Right lobe of liver (tissue), 6 donors: ENCODE measurements around the gene GJC1. TPM values are rescaled to one million over a fixed set of nuclear protein-coding genes. Genes with fewer than 3 reads are reported as not detected.

Experiments
- ATAC-seq, 4 donors: fragments of 200-7000 bp; cut with Tn5 transposase; one replicate each; pipeline ENCODE4 v1.9.1; 2020; ENCODE audit warnings: mild to moderate bottlenecking in 4 of 4, moderate library complexity in 4 of 4
- DNase-seq, 3 donors: peaks; one replicate each; pipeline ENCODE4 v3.0.0-alpha.2; 2020
- H3K27ac ChIP-seq, 3 donors: fragments of 200-600 bp; one replicate each; pipeline ENCODE4 v1.8.0; 2022
- H3K27me3 ChIP-seq, 2 donors: fragments of 200-600 bp; one replicate each; pipeline ENCODE4 v1.8.0; 2022
- H3K36me3 ChIP-seq, 4 donors: fragments of 200-600 bp; sonication (generic) in 1 of 4; one replicate each; pipeline versions ENCODE4 v1.5.1 to v1.8.0; 2017 to 2022; ENCODE audit warnings: control low read depth in 1 of 4
- H3K4me1 ChIP-seq, 4 donors: fragments of 200-600 bp; sonication (generic) in 1 of 4; one replicate each; pipeline versions ENCODE4 v1.5.1 to v1.8.0; 2017 to 2022; ENCODE audit warnings: control low read depth in 1 of 4
- H3K4me3 ChIP-seq, 3 donors: fragments of 200-600 bp; one replicate each; pipeline ENCODE4 v1.8.0; 2022
- H3K9me3 ChIP-seq, 4 donors: fragments of 200-600 bp; sonication (generic) in 1 of 4; one replicate each; pipeline versions ENCODE4 v1.5.1 to v1.8.0; 2017 to 2022; ENCODE audit warnings: control low read depth in 1 of 4
- CTCF ChIP-seq, 4 donors: fragments of 200-600 bp in 3 of 4; fragments of 450-650 bp in 1 of 4; IDR thresholded peaks; one replicate each; pipeline versions ENCODE4 v1.5.1 to v1.8.0; 2016 to 2022; ENCODE audit warnings: antibody characterized with exemption in 4 of 4, mild to moderate bottlenecking in 2 of 4
- POLR2A ChIP-seq: fragments of 450-650 bp; IDR thresholded peaks from one replicate; pipeline ENCODE4 v1.6.1; 2017; ENCODE audit warnings: antibody characterized with exemption, mild to moderate bottlenecking
- WGBS: methylation state at CpG from one replicate; pipeline ENCODE4 v1.1.6; 2018; ENCODE audit warnings: low coverage, low lambda C conversion rate; ENCODE audit not compliant: insufficient coverage; ENCODE audit errors: missing lambda C conversion rate; 5-methylcytosine and 5-hydroxymethylcytosine counted together
- intact Hi-C, 2 donors: fragments of 100-400 bp; cut with DNase I; formaldehyde crosslinking; loops; one replicate each; pipeline versions ENCODE4 v1.11.2 to v1.14.1; 2022
- total RNA-seq, 6 experiments: library from RNA; depleted of rRNA in 2 of 6; stranded (reverse); fragments of >200 nt in 2 of 6; fragmentation: NEBNext Ultra II Directional in 3 of 6; extraction: Animal tissue kit (Norgen Biotek cat#: 25700) in 3 of 6; gene quantifications; one replicate each; pipeline versions ENCODE4 v1.1.0 to v1.2.4, GENCODE V29; 2016 to 2023
- donor health status: DM: no; HTN: yes; CAD: no.
- donor health status: DM: no; HTN: no; CAD: no.
- donor health status: DM: no; HTN: no; CAD: no.
- donor health status: DM: no; HTN: yes; CAD: no.
- donor health status: DM: no; HTN: yes; CAD: no.

Gene GJC1
- total RNA-seq, 6 experiments from 2014 or later: 0.18 to 0.84 (median 0.33) TPM

GRCh38 chr17:44769647-44770084, 60.4 kb downstream of the GJC1 start:
- WGBS: 29% methylated on average over 4 of the region's 15 CpGs
- Histone ChIP-seq H3K4me1 (no peaks in the 10 kb centered on the region), H3K27ac (no peak overlapping the region), H3K27me3 (no peaks in the 10 kb centered on the region), H3K36me3 (no peaks in the 10 kb centered on the region), H3K9me3 (no peaks in the 10 kb centered on the region), H3K4me3 (no peak overlapping the region)
- ATAC-seq (peak in 1 of 4 donors; percentile 44), DNase-seq (no peak)
- no peak for TF ChIP-seq POLR2A
- no peak for TF ChIP-seq CTCF (IDR thresholded peaks at IDR 0.05)
- intact Hi-C loops: loop anchor here in 1 of 2 donors (10.0 kb wide), 1 partner anchor 345 kb away; no protein-coding TSS in a partner anchor

GRCh38 chr17:44769230-44769629, 60.9 kb downstream of the GJC1 start:
- no peak overlapping the region for H3K27ac ChIP-seq
- no peaks in the 10 kb centered on the region for H3K27me3 ChIP-seq
- WGBS: no CpG with 5 or more reads among the region's 6 CpGs
- H3K36me3 ChIP-seq: no peaks in the 10 kb centered on the region
- H3K4me3 ChIP-seq: no peak overlapping the region
- TF ChIP-seq POLR2A (no peak), CTCF (IDR thresholded peaks at IDR 0.05) (no peak)
- intact Hi-C loops: no loop called here
- H3K4me1 ChIP-seq: no peaks in the 10 kb centered on the region
- DNase-seq: no peak
- ATAC-seq: no peak
- no peaks in the 10 kb centered on the region for H3K9me3 ChIP-seq

GRCh38 chr17:44768505-44769142, 61.5 kb downstream of the GJC1 start:
- no peaks in the 10 kb centered on the region for H3K9me3 ChIP-seq
- H3K27me3 ChIP-seq: no peaks in the 10 kb centered on the region
- TF ChIP-seq CTCF (IDR thresholded peaks at IDR 0.05) (no peak), POLR2A (no peak)
- DNase-seq (no peak), ATAC-seq (no peak)
- WGBS: 60% methylated on average over 1 of the region's 11 CpGs
- no peaks in the 10 kb centered on the region for H3K36me3 ChIP-seq
- intact Hi-C loops: no loop called here
- no peak overlapping the region for H3K27ac ChIP-seq
- H3K4me3 ChIP-seq: no peak overlapping the region
- H3K4me1 ChIP-seq: no peaks in the 10 kb centered on the region

GRCh38 chr17:44767493-44767892, 62.6 kb downstream of the GJC1 start:
- DNase-seq: no peak
- intact Hi-C loops: no loop called here
- WGBS: 20% methylated on average over 2 of the region's 4 CpGs
- Histone ChIP-seq H3K27ac (no peak overlapping the region), H3K27me3 (no peaks in the 10 kb centered on the region), H3K9me3 (no peaks in the 10 kb centered on the region), H3K4me3 (no peak overlapping the region), H3K36me3 (no peaks in the 10 kb centered on the region), H3K4me1 (no peaks in the 10 kb centered on the region)
- ATAC-seq: no peak
- TF ChIP-seq POLR2A (no peak), CTCF (IDR thresholded peaks at IDR 0.05) (no peak)
